NCI-H2227 treated with DMSO at 0.1 percent for 48 hours (cell line): Measurements from ENCODE around the gene IGF2.

Experiments
- DNase-seq: peaks from one replicate; lab custom pipeline; 2025; lab: John Stamatoyannopoulos, UW

The IGF2 gene

GRCh38 chr11:2122907-2123627, 16.1 kb downstream of the IGF2 start:
- no peak for DNase-seq

DNA sequence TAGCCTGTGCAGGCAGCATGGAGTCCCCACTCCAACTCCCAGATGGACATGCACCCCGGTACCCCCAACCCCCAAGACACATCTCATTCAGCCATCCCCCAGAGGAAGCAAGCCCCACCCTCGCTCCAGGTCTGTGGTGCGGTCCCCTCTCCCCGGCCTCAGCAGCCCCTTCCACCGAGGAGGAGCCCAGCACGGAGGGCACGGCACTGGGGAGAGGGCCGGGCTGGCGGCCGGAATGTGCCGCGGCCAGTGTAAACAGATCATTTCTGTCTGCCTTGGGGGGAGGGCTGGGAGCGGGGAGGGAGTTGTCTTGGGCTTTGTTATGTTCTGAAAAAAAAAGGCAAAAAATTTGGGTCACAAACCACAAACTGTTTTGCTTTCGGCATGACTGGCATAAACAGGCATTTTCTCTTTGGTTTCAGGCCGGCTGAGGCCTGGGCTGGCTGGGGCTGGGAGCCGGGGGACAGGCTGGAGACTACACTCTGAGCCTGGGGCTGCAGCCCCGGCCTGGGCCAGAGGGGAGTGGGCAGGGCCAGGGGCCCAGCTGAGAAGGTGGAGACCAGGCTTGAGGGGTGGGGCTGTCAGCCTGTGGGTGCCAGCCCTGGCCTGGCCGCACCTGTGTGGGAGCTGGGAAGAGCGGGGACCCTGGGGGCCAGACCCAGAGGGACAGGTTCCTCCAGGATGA, 16.8 kb downstream of the IGF2 start:
- DNase-seq = no peak

DNA sequence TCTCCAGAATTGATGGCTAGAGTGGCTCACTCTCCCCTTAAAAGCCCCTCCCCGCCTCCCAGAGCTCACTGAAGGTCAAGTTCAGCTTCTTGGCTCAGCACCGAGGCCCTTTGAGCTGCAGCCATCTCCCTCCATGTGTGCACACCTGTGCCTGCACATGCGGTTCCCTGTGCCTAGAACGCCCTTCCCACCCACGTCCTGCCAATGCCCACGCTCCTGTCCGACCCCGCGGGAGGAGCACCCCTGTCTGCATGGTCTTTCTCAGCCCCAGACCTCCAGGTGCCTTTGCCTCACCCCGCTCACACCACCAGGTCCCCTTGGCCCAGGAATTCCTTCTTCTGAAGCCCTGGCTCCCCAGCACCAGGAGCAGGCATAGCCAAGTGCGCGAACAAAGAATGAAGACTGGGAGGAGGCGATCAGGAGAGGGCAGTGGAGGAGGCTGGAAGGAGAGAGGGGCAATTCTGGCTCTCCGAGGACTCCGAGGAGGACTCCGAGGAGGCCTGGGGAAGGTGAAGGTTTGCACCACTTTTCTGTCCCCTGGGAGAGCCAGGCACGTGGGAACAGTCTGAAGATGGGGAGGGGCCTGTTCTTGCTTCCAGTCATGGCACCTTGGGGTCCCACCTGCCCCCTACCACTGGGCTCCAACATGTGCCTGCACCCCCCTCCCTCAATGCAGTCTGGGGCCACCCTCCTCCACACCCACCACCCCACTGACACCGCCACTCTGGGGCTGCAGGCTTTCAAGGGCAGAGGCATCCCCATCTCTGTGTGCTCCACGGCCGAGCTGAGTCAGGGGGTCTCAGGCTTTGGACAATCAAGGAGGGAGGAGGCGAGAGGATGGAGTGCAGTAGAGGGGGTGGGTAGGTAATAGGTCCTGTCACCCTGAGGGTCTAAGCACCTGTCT, 17.7 kb downstream of the IGF2 start:
- no peak for DNase-seq

DNA sequence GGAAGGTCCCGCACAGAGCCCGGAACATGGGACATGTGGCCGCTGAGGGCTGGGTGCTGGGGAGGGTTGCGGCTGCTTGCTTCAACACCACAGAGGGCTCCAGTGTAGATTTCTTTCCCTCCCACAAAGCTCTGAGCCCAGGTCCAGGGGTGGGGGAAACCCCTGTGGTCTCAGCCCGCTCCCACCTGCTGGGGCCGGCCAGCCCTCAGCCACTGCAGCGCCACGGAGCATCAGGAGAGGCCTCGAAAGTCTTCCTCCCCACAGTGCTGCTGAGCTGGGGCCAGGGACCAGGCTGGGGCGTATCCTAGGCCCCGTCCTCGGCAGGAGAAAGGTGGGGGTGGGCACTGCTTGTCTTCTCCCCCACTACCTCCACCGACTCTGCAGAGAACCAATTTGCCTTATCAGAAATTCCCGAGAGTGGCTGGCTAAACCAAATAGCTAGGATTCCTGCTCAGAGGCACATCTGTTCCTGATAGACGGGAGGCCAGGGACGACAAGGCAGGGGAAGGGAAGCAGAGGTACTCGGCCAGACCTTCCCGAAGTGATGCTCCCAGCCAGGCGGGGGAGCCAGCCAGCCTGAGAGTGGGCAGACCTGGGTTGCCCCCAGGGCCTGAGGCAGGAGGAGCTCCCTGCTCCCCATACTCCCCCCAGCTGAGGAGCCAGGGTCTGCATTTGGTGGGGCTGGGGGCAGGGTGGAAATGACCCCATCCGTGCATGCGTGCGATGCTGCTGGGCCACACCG, 18.7 kb downstream of the IGF2 start:
- no peak for DNase-seq

DNA sequence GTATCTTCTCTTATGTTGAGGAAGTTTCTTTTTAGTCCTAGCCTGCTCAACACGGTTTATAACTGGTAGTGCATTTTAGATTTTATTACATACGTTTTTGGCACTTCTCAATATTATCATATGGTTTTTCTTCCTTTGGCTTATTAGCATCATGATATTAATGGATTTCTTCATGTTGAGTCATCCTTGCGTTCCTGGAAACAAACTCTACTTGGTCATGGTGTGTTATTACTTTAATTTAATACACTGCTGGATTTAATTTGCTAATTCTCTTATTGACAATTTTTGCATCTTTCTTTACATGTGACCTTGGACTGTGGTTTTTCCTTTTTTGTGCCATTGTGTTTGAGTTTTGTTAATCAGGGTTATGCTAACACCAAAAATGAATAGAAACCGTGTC, 20.5 kb downstream of the IGF2 start:
- DNase-seq = no peak

GRCh38 chr11:2116680-2117079, 22.5 kb downstream of the IGF2 start:
- DNase-seq = no peak

DNA sequence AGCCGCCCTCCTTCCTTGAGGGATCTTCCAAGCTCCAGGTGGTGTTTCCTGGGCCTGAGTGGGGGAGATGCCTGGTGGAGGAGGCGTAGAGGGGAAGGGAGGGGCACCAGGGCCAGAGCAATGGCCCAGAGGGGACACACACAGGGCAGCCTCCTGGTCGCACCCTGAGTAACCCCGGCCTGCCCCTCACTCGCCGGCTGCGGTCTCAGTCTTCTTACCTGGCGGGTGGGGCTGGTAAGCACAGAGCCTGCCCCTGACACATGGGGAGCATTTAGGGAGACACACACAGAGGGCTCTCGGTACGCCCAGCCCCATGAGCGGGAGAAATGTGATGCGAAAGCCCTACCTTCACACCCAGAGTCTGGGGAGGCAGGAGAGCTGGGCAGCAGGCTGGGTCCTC, 23.9 kb downstream of the IGF2 start:
- no peak for DNase-seq

DNA sequence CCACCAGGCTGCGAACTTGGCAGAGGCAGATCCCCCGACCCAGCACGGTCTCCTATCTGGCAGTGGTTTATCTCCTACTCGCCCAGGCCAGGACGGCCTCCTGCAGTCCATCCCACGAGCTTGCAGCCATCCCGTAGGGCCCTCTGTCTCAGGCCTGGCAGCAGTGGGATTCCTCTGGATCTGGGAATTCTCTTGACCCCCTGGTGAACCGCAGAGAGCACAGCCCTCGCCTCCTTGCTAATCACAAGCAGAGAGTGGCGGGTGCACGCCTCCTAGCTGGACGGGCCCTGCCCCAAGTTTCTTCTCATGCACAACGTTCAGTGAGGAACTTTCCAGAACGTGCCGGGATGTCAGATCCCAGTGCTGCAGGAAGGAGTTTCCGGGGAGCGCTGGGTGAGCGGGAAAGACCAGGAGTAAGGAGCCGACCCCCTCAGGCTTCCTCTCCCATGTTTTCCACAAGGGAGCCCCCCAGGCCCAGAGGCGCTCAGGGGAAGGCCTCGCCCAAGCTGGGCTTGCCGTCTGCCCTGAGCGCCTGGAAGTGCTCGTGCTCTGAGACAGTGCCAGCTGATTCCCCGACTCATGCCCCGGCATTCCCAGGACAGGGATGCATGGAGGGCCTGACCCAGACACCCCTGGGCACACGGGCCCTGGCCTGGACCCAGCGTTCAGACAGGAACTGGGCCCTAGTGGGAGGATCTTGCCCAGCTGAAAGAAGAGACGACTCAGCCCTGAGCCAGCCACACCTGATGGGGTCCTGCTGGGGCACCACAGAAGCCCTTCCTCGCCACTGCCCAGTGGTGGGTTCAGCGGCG, 24.6 kb downstream of the IGF2 start:
- no peak for DNase-seq

DNA sequence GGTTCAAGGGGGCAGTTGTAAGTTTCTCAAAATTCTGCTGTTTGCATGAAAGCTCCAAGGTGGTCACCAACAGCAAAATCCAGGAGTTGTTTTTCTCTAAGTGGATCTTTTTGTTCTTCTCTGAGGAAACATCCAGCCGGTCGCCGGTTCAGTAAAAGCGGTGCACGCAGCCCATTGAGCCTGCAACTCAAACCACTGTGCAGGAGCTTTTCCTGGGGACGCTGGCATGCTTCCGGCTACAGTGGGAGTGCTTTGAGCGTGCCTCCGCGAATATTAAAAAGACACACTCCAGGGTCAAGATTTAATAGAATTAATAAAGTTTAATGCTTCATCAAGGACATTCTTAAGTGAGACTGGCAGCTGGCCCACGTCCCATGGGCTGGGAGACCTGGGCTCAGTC, 25.4 kb downstream of the IGF2 start:
- DNase-seq = no peak

DNA sequence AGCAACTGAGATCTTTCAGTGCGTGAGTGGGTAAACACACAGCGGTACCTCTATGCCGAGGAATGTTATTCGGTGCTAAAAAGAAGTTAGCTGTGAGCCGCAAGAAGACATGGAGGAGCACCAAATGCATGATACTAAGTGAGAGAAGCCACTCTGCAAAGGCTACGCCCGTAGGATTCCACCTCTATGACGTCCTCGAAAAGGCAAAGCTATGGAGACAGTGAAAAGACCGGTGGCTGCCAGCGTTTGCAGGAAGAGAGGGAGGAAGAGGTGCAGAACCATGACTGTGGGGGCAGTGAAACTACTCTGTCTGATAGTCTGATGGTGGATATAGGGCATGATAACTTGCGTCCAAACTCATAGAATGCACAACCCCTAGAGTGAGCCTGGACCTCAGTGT, 28.7 kb downstream of the IGF2 start:
- no peak for DNase-seq

DNA sequence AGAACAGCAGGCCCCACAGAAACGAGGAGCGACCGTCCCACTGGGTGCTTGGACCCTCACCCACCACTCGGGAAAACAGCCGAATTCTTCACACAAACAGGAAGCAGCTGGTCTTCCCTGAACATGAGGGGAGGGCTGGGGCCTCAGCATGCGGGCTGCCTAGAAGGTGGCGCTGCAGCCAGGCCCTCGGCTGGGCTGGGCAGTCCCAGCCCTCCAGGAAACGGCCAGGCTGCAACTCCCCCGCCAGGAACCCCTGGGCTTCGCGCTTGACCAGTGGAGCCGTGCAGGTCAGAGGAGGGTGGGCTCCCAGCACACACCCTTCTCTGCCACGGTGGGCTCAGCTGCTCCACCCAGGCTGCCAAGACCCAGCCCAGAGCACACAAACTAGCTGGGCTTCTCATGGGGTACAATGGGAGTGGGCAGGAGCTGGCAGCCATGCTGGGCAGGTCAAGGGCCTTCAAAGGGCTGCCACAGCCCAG, 29.6 kb downstream of the IGF2 start:
- DNase-seq = no peak

GRCh38 chr11:2108675-2109491, 30.3 kb downstream of the IGF2 start:
- DNase-seq = no peak

GRCh38 chr11:2107941-2108630, 31.1 kb downstream of the IGF2 start:
- DNase-seq = no peak

DNA sequence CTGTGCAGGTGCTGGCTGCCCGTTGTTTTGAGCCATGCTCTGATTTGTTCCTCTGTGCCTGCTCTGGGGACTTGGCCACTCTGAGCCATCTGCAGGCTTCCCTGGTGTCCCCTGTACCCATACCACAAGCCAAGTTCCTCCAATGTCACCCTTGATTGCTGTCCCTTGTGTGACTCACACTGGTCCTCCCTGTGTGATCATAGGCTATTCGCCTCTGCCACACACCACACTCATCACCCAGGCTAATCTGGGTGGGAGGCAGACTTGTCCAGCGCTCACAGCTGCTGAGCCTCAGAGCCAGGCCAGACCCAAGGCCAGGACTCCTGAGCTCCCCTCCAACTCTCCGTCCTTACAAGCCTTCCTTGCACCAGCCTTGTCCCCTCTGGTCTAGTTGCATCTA, 31.7 kb downstream of the IGF2 start:
- no peak for DNase-seq

GRCh38 chr11:2106583-2107209, 32.5 kb downstream of the IGF2 start:
- no peak for DNase-seq

DNA sequence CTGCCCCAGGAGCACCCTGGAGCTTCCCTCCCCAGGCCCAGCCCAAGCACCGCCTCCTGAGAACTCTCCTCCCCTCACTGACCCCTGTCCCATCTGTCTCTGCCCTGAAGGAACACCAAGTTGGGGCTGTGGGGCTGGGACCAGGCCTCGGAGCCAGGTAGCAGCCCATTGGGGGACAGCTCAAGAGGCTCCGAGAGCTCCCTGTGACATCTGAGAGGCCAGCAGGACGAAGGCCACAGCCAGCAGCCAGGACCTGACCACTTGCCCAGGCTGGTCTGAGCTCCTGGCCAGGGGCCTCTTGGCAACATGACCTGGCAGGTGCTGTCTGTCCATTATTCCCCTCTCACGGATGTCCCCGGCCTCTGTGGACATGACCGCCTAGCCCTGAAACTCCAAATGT, 33.7 kb downstream of the IGF2 start:
- no peak for DNase-seq

GRCh38 chr11:2104524-2105440, 34.4 kb downstream of the IGF2 start:
- no peak for DNase-seq
